IPS-18a (cell line): ENCODE measurements around the gene GIT2.

Experiments used
- H3K27ac ChIP-seq: one replicate; pipeline ENCODE4 v1.5.1; 2013; ENCODE audit warnings: low read length
- H3K27me3 ChIP-seq: one replicate; pipeline ENCODE4 v1.6.1; 2013; ENCODE audit warnings: mild to moderate bottlenecking, low read length; ENCODE audit not compliant: control insufficient read depth, insufficient read depth
- H3K36me3 ChIP-seq: one replicate; pipeline ENCODE4 v1.6.1; 2013; ENCODE audit warnings: low read depth, low read length; ENCODE audit not compliant: control insufficient read depth
- H3K4me1 ChIP-seq: one replicate; pipeline ENCODE4 v1.6.1; 2013; ENCODE audit warnings: low read depth, low read length; ENCODE audit not compliant: control insufficient read depth
- H3K4me3 ChIP-seq: one replicate; pipeline ENCODE4 v1.5.1; 2013; ENCODE audit warnings: low read length
- H3K9ac ChIP-seq: one replicate; pipeline ENCODE4 v1.6.1; 2013; ENCODE audit warnings: mild to moderate bottlenecking, low read length, moderate library complexity
- H3K9me3 ChIP-seq: one replicate; pipeline ENCODE4 v1.6.1; 2013; ENCODE audit warnings: low read depth, low read length; ENCODE audit not compliant: control insufficient read depth

The GIT2 gene

GRCh38 chr12:109925185-109925840, 70.9 kb downstream of the GIT2 start:
- Histone ChIP-seq H3K4me3 (no peak overlapping the region), H3K9me3 (no peaks in the 10 kb centered on the region), H3K4me1 (no peaks in the 10 kb centered on the region), H3K27ac (no peak overlapping the region), H3K9ac (no peak overlapping the region), H3K36me3 (no peaks in the 10 kb centered on the region), H3K27me3 (no peaks in the 10 kb centered on the region)

- no peak overlapping the region for H3K27ac ChIP-seq
- H3K9me3 ChIP-seq = no peaks in the 10 kb centered on the region
- H3K27me3 ChIP-seq = no peaks in the 10 kb centered on the region
- H3K9ac ChIP-seq = no peak overlapping the region
- peaks cover 3% of the 10 kb centered on the region for H3K36me3 ChIP-seq
- no peaks in the 10 kb centered on the region for H3K4me1 ChIP-seq
- H3K4me3 ChIP-seq = no peak overlapping the region
Measured at GRCh38 chr12:109923481-109924245, 72.5 kb downstream of the GIT2 start.

GRCh38 chr12:109923038-109923437, 73.1 kb downstream of the GIT2 start:
- H3K36me3 ChIP-seq = peaks cover 3% of the 10 kb centered on the region
- H3K27ac ChIP-seq = no peak overlapping the region
- H3K9ac ChIP-seq = no peak overlapping the region
- H3K4me3 ChIP-seq = no peak overlapping the region
- no peaks in the 10 kb centered on the region for H3K4me1 ChIP-seq
- H3K27me3 ChIP-seq = no peaks in the 10 kb centered on the region
- H3K9me3 ChIP-seq = no peaks in the 10 kb centered on the region

- Histone ChIP-seq H3K27me3 (no peaks in the 10 kb centered on the region), H3K9ac (no peak overlapping the region), H3K36me3 (peaks cover 12% of the 10 kb centered on the region), H3K4me1 (no peaks in the 10 kb centered on the region), H3K9me3 (no peaks in the 10 kb centered on the region), H3K27ac (no peak overlapping the region), H3K4me3 (no peak overlapping the region)
Measured at GRCh38 chr12:109921982-109922381, 74.2 kb downstream of the GIT2 start.

- H3K27ac ChIP-seq = no peak overlapping the region
- H3K36me3 ChIP-seq = peaks cover 22% of the 10 kb centered on the region
- no peaks in the 10 kb centered on the region for H3K4me1 ChIP-seq
- no peak overlapping the region for H3K4me3 ChIP-seq
- no peaks in the 10 kb centered on the region for H3K9me3 ChIP-seq
- H3K9ac ChIP-seq = no peak overlapping the region
- H3K27me3 ChIP-seq = no peaks in the 10 kb centered on the region
Measured at GRCh38 chr12:109920261-109920780, 75.8 kb downstream of the GIT2 start.

- Histone ChIP-seq H3K9me3 (no peaks in the 10 kb centered on the region), H3K4me1 (no peaks in the 10 kb centered on the region), H3K36me3 (peaks cover 29% of the 10 kb centered on the region), H3K27me3 (no peaks in the 10 kb centered on the region), H3K4me3 (no peak overlapping the region), H3K9ac (no peak overlapping the region), H3K27ac (no peak overlapping the region)
Measured at GRCh38 chr12:109919456-109919855, 76.7 kb downstream of the GIT2 start.

- Histone ChIP-seq H3K27me3 (no peaks in the 10 kb centered on the region), H3K36me3 (peaks cover 29% of the 10 kb centered on the region), H3K27ac (no peak overlapping the region), H3K4me3 (no peak overlapping the region), H3K9ac (no peak overlapping the region), H3K4me1 (no peaks in the 10 kb centered on the region), H3K9me3 (no peaks in the 10 kb centered on the region)
Measured at GRCh38 chr12:109916045-109916444, 80.1 kb downstream of the GIT2 start.

- H3K9ac ChIP-seq = no peak overlapping the region
- H3K36me3 ChIP-seq = peaks cover 29% of the 10 kb centered on the region
- no peaks in the 10 kb centered on the region for H3K9me3 ChIP-seq
- H3K27me3 ChIP-seq = no peaks in the 10 kb centered on the region
- H3K27ac ChIP-seq = no peak overlapping the region
- H3K4me3 ChIP-seq = no peak overlapping the region
- no peaks in the 10 kb centered on the region for H3K4me1 ChIP-seq
Measured at GRCh38 chr12:109915171-109916040, 80.8 kb downstream of the GIT2 start.

- Histone ChIP-seq H3K9ac (no peak overlapping the region), H3K36me3 (peaks cover 28% of the 10 kb centered on the region), H3K27ac (no peak overlapping the region), H3K4me3 (no peak overlapping the region), H3K27me3 (no peaks in the 10 kb centered on the region), H3K4me1 (no peaks in the 10 kb centered on the region), H3K9me3 (no peaks in the 10 kb centered on the region)
Measured at GRCh38 chr12:109914461-109914860, 81.7 kb downstream of the GIT2 start.

- no peaks in the 10 kb centered on the region for H3K27me3 ChIP-seq
- H3K4me3 ChIP-seq = no peak overlapping the region
- H3K9ac ChIP-seq = no peak overlapping the region
- H3K36me3 ChIP-seq = peaks cover 26% of the 10 kb centered on the region
- H3K9me3 ChIP-seq = no peaks in the 10 kb centered on the region
- H3K27ac ChIP-seq = no peak overlapping the region
- no peaks in the 10 kb centered on the region for H3K4me1 ChIP-seq
Measured at GRCh38 chr12:109912855-109913321, 83.3 kb downstream of the GIT2 start.

GRCh38 chr12:109910969-109911348, 85.2 kb downstream of the GIT2 start:
- Histone ChIP-seq H3K4me3 (no peak overlapping the region), H3K9me3 (no peaks in the 10 kb centered on the region), H3K27ac (no peak overlapping the region), H3K27me3 (no peaks in the 10 kb centered on the region), H3K36me3 (peaks cover 13% of the 10 kb centered on the region), H3K4me1 (no peaks in the 10 kb centered on the region), H3K9ac (no peak overlapping the region)
